A673 (cell line): ENCODE measurements around the gene BFAR.

Experiments
- CTCF ChIP-seq: fragments of 300-800, 200-600 bp; sonication (generic); conservative IDR thresholded peaks from 2 replicates; pipeline ENCODE4 v1.5.1; 2017; ENCODE audit warnings: low read depth, mild to moderate bottlenecking, antibody characterized with exemption, low read length, moderate library complexity, mixed read lengths
- EZH2 ChIP-seq: fragments of 200-600 bp; sonication (generic); IDR thresholded peaks from 2 replicates; pipeline ENCODE4 v1.6.1; 2017; ENCODE audit warnings: borderline replicate concordance, low read depth, mild to moderate bottlenecking, mixed read lengths, antibody characterized with exemption, low read length; ENCODE audit not compliant: poor library complexity, severe bottlenecking

GRCh38 chr16:14682121-14682520 is 49.4 kb downstream of the BFAR start:
- TF ChIP-seq CTCF (no peak), EZH2 (no peak)
